HG03442 (cell line): ENCODE results near the gene HSCB.
"Not testable (repeated sequence)": the region's sequence is repeated elsewhere in the genome, so short reads cannot be mapped to it uniquely, and the experiment has no call there.

Source experiments
- ATAC-seq: cut with Tn5 transposase; IDR thresholded peaks from one replicate; pipeline ENCODE4 v1.9.1; 2021; ENCODE audit warnings: mild to moderate bottlenecking, moderate library complexity; ENCODE audit not compliant: unreplicated experiment

HSCB gene

DNA sequence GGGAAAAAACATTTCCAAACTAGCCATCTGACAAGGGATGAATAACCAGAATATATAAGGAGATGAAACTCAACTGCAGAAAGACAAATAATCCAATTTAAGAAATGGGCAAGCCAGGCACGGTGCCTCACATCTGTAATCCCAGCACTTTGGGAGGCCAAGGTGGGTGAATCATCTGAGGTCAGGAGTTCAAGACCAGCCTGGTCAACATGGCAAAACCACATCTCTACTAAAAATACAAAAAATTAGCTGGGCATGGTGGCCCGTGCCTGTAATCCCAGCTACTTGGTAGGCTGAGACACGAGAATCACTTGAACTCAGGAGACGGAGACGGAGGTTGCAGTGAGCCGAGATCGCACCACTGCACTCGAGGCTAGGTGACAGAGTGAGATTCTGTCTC is 3.0 kb upstream of the HSCB start:
- not testable (repeated sequence) for ATAC-seq

GRCh38 chr22:28741200-28741784 is 547 bp upstream of the HSCB start:
- no peak for ATAC-seq

GRCh38 chr22:28742562-28742962 is 723 bp downstream of the HSCB start:
- ATAC-seq = no peak

- no peak for ATAC-seq
Observed at GRCh38 chr22:28743852-28744251, 2.0 kb downstream of the HSCB start.

DNA sequence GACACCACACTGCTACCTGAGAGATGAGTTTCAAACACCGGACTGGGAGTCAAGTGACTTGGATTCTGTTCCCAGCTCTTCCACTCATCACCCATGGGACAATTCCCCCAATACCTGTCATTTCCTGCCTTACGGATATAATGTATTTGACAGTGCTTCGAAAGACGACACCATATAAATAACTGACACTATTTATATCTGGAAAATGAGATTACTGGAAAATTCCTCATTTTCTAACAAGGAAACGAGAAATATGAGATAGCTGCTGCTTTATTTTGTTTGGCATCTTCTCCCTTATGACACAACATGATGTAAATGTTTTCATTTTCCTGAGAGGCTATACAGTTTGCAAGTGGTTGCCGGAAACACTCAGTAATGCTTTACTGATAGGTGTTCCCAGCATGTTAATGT is 8.6 kb downstream of the HSCB start:
- no peak for ATAC-seq

DNA sequence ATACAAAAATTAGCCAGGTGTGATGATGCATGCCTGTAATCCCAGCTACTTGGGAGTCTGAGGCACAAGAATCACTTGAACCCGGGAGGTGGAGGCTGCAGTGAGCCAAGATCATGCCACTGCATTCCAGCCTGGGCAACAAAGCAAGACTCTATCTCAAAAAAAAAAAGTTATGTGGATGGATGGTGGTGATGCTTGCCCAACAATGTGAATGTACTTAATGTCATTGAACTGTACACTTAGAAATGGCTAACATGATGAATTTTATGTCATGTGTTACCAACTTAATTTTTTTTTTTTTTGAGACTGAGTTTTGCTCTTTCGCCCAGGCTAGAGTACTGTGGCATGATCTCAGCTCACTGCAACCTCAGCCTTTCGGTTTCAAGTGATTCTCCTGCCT is 12.7 kb downstream of the HSCB start:
- not testable (repeated sequence) for ATAC-seq

GRCh38 chr22:28759861-28760560 is 18.2 kb downstream of the HSCB start:
- no peak for ATAC-seq

DNA sequence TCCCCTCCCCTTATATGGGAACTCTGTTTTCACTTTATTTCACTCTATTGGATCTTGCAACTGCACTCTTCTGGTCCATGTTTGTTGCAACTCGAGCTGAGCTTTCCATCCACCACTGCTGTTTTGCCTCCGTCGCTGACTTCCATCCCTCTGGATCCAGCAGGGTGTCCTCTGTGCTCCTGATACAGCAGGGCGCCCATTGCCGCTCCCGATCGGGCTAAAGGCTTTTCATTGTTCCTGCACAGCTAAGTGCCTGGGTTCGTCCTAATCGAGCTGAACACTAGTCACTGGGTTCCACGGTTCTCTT is 19.6 kb downstream of the HSCB start:
- ATAC-seq = no peak

GRCh38 chr22:28762000-28762399 is 20.2 kb downstream of the HSCB start:
- ATAC-seq = not testable (repeated sequence)

DNA sequence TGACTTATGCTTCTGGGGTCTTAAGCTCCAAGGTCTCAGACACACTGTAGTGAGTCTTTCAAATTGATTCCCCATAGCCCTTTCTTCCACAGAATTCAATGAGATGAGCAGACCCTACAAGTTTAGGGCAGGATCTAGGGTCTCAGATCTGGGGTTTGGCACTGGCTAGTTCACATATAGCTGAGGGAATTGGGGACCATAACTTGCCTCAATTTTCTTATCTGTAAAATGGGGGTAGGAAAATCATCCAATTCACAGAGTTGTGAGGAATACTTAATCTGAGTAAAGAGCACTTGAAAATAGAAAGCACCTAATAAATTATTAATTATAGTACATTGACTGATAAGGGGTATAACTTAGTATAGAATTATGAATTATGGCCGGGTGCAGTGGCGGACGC is 24.8 kb downstream of the HSCB start:
- ATAC-seq = no peak

GRCh38 chr22:28768701-28769393 is 27.0 kb downstream of the HSCB start:
- ATAC-seq = no peak

- no peak for ATAC-seq
Observed at GRCh38 chr22:28769394-28770085, 27.7 kb downstream of the HSCB start.

DNA sequence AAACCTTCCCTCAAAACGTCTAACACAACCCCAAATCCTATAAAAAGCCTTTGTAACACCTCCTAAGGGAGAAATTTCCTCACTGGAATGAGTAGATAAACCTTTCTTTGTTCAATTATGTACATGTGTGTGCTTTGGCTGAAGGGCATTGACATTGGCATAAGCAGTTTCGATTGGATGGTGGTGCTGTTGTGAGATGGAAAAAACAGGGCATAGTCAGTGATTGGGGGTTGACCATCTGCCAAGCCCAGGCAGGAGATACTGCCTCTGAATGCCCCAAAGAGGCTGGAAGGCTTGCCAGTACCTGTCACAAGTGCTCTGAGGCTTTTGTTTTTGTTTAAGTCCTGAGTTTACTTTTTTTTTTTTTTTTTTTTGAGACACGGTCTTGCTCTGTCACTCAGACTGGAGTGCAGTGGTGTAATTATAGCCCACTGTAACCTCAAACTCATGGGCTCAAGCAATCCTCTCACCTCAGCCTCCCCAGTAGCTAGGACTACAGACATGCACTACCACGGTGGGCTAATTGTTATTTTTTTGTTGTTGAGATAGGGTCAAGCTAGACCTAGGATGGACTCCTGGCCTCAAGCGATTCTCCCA is 29.5 kb downstream of the HSCB start:
- ATAC-seq = no peak

- peak; percentile 81 for ATAC-seq
Observed at GRCh38 chr22:28772633-28773460, 31.0 kb downstream of the HSCB start, which contains the start of gene CCDC117. Gene CCDC117 (plus strand): TSS chr22:28772695. CDS start chr22:28772850, 155 bp downstream.

GRCh38 chr22:28773461-28773867 is 31.6 kb downstream of the HSCB start:
- ATAC-seq = no peak

DNA sequence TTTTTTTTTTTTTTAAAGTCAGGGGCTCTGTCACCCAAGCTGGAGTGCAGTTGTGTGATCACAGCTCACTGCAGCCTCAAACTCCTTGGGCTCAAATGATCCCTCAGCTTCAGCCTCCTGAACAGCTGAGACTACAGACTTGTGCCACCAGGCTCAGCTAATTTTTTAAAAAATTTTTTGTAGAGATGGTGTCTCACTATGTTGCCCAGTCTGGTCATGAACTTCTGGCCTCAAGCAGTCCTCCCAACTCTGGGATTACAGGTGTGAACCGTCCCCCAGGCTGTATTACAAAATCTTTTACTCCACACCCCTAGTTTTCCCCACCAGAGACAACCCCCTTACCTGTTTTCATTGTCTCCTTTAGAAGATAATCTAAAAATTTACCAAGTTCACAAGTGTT is 32.5 kb downstream of the HSCB start:
- ATAC-seq = no peak

DNA sequence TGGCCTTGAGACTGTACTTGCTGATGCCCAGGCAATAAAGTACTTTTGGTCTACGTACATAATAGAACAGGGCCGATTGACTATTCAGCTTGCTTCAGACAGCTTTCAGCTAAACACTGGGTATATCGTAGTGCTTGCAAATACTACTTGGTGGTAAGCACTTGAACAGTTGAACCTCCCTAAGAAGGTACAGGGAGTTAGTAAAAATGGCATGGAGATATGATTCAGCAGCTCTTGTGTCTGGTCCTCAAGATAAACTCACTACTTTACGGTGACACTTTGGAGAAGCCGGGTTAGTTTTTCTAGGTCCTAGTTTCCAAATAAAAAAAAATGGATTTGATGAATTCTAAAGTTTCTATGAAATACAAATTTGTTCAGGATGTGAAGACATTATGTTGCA is 38.0 kb downstream of the HSCB start:
- ATAC-seq = no peak

DNA sequence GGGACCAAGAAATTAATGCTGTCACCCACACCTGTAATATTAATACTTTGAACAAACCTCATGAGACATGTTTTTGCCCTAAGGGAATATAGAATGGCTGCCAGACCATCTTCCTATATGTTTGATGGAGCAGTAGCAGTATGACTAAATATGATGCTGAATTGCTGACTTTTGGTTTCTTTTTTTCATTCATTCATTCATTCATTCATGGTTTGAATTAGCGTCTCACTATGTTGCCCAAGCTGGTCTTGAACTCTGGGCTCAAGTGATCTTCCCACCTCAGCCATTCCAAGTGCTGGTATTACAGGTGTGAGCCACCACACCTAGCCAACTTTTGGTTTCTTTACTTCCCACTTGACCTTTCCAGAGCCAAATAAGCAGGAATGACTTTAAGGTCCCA is 38.5 kb downstream of the HSCB start:
- no peak for ATAC-seq

- no peak for ATAC-seq
Observed at GRCh38 chr22:28783786-28784671, 42.2 kb downstream of the HSCB start.
